Epithelial cell of esophagus (primary cell): ENCODE data around the gene ESRRA.

Experiments
- DNase-seq: peaks from one replicate; pipeline ENCODE4 v3.0.0; 2010; ENCODE audit warnings: low read depth
- H3K4me3 ChIP-seq: 2 replicates; pipeline ENCODE4 v1.5.1; 2011; ENCODE audit warnings: mild to moderate bottlenecking, low read length, control low read depth
- TF ChIP-seq, protein P1 (sequence below): IDR thresholded peaks from 2 replicates; pipeline ENCODE4 v1.5.1; 2011; ENCODE audit warnings: low read depth, mild to moderate bottlenecking, low read length, control low read depth, inconsistent platforms; ENCODE audit not compliant: insufficient read depth; ENCODE audit errors: missing control alignments

The ESRRA gene

DNA sequence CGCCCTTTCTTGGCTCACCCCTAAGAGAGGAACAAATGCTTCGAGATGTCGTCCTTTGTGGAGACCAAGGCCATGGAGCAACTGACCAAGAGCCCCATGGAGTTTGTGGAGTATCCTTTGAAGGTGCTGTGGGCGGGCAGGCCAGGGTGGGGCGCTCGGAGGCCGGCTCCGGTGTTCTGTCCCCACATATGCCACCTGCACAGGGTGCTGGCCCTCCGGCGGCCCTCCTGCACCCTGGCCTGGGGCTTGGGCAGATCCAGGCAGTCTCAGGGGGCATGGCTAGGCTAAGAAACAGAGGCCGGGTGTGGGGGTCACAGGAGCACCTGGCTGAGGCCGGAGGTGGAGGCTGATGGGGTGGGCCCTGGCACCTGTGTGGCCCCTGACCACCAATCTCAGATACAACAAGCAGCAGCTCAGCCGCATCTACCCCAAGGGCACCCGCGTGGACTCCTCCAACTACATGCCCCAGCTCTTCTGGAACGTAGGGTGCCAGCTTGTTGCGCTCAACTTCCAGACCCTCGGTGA is 43.7 kb upstream of the ESRRA start:
- TF ChIP-seq, protein P1, sequence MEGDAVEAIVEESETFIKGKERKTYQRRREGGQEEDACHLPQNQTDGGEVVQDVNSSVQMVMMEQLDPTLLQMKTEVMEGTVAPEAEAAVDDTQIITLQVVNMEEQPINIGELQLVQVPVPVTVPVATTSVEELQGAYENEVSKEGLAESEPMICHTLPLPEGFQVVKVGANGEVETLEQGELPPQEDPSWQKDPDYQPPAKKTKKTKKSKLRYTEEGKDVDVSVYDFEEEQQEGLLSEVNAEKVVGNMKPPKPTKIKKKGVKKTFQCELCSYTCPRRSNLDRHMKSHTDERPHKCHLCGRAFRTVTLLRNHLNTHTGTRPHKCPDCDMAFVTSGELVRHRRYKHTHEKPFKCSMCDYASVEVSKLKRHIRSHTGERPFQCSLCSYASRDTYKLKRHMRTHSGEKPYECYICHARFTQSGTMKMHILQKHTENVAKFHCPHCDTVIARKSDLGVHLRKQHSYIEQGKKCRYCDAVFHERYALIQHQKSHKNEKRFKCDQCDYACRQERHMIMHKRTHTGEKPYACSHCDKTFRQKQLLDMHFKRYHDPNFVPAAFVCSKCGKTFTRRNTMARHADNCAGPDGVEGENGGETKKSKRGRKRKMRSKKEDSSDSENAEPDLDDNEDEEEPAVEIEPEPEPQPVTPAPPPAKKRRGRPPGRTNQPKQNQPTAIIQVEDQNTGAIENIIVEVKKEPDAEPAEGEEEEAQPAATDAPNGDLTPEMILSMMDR = no peak
- no peak for DNase-seq
- no peak overlapping the region for H3K4me3 ChIP-seq

DNA sequence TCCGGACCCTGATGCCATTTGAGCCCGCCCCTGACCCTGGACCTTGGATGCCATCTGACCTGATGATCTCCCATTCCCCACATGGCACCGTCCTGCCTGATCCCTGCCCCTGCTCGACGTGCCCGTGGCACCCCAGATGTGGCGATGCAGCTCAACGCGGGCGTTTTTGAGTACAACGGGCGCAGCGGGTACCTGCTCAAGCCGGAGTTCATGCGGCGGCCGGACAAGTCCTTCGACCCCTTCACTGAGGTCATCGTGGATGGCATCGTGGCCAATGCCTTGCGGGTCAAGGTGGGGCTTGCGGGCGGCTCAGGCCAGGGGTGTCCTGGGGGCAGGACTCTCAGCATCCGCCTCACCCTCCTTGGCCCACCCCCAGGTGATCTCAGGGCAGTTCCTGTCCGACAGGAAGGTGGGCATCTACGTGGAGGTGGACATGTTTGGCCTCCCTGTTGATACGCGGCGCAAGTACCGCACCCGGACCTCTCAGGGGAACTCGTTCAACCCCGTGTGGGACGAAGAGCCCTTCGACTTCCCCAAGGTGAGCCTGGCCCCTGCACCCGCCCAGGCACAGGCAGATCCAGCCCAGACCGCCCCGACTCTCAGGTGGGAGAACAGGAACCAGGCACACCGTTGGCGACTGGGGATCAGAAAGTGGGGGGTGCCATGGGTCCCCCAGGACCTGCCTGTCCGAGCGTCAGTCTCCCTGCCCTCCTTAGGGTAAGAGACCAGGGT is 42.9 kb upstream of the ESRRA start:
- DNase-seq = no peak
- TF ChIP-seq, protein P1 = no peak
- H3K4me3 ChIP-seq = no peak overlapping the region

DNA sequence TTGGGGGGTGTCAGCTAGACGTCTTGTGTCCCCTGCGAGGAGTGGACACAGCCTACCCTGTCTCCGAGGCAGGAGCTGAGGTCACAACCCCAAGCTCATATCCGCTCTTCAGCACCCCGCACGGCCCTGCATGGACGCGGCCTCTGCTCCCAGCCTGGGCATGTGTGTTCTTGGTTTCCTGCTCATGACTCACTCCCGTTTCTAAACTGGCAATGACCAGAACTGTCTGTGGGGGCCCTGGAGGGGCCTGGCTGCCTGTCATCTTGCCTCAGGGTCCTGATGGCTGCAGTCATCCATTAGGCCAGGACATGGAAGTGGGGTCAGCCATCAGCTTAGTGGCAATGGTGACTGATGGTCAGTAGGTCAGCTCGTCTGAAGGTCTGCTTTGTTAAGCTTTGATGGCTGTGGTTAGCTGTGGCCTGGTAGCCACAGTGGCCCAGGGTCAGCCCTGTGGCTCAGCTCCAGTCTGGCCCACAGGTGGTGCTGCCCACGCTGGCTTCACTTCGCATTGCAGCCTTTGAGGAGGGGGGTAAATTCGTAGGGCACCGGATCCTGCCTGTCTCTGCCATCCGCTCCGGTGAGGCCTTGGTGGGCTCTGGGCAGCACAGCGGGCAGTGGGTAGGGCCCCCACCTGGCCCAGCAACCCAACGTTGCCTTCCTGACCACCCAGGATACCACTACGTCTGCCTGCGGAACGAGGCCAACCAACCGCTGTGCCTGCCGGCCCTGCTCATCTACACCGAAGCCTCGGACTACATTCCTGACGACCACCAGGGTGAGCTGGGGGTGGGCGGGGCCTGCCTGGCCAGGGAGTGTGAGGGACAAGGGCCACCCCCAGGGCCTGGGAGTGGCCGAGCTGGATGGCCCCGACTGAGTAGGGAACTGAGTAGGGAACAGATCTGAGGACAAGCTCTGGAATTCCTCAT is 42.0 kb upstream of the ESRRA start:
- H3K4me3 ChIP-seq = no peak overlapping the region
- TF ChIP-seq, protein P1 = no peak

DNA sequence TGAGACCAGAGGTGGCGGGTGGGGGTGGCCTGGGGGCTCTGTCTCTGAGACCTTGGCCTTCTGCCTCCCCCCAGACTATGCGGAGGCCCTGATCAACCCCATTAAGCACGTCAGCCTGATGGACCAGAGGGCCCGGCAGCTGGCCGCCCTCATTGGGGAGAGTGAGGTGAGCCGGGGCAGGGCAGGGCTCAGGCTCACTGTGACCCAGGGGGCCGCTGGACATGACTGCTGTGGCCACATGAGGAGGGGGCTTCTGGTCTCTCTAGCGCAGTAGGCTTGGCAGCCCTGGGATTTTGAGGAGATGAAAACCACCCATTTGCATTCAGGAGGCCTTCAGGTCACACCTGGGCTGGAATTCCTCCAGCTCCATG is 41.4 kb upstream of the ESRRA start:
- DNase-seq = no peak
- TF ChIP-seq, protein P1 = no peak
- H3K4me3 ChIP-seq = no peak overlapping the region

More for the DNA sequence above, 42.0 kb upstream of the ESRRA start:
- DNase-seq = peak; percentile 74

DNA sequence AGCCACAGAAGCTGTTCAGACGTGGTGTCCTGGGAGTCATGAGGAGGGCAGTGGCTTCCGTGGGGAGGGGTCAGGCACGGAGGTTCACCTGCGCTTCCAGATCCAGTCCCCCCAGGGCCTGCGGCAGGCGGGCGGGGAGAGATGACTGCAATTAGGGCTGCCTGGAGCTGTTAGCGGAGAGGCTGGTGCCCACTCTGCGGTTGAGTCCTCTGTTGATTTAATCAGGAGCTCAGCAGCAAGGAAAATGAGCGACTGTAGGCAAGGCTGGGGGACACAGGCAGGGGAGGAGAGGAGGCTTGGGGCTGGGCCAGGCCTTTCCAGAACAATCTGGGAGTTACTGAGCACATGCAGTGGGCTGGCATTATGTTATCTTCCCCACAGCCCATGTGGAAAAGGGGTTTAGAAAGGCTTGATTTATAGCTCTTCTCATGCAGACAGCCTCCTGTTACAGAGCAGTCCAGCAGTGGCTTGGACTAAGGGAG is 40.9 kb upstream of the ESRRA start:
- TF ChIP-seq, protein P1 = no peak
- no peak overlapping the region for H3K4me3 ChIP-seq
- no peak for DNase-seq

DNA sequence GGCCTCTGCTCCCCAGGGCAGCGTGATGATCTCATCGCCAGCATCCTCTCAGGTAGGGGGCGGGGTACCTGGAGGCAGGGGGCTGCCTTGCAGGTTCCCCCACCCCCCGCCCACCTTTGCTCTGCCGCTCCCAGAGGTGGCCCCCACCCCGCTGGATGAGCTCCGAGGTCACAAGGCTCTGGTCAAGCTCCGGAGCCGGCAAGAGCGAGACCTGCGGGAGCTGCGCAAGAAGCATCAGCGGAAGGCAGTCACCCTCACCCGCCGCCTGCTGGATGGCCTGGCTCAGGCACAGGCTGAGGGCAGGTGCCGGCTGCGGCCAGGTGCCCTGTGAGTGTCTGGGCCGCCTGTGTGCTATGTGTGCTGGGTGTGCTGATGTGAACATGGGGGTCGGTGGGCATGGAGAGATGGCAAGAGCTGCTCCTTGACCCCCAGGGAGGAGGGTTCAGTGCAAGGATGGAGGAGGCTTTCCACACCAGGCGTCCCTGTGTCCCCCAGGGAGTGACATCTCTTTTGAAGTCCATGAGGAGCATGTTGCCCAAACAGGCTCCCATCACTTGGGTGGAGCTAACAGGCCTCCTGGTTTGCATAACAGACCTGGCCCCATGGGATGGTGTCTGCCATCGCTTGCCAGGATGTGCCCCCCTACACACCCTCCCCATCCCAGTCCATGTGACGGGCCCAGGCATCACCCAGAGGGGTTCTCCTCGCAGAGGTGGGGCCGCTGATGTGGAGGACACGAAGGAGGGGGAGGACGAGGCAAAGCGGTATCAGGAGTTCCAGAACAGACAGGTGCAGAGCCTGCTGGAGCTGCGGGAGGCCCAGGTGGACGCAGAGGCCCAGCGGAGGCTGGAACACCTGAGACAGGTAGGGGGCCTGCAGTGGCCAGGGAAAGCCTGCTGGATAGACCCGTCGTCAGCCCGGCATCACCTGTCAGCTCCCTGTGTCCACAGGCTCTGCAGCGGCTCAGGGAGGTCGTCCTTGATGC is 39.9 kb upstream of the ESRRA start:
- DNase-seq = no peak
- H3K4me3 ChIP-seq = no peak overlapping the region
- TF ChIP-seq, protein P1 = no peak
